Activated CD4-positive, alpha-beta T cell treated with anti-CD3 and anti-CD28 coated beads for 48 hours (primary cell): Measurements from ENCODE around the gene SFMBT1.
A peak's percentile ranks its signal among the peaks of the same experiment; 100 is the strongest.

Experiments
- DNase-seq: peaks from one replicate; pipeline ENCODE4 v3.0.0-alpha.2; 2020

Gene SFMBT1

DNA sequence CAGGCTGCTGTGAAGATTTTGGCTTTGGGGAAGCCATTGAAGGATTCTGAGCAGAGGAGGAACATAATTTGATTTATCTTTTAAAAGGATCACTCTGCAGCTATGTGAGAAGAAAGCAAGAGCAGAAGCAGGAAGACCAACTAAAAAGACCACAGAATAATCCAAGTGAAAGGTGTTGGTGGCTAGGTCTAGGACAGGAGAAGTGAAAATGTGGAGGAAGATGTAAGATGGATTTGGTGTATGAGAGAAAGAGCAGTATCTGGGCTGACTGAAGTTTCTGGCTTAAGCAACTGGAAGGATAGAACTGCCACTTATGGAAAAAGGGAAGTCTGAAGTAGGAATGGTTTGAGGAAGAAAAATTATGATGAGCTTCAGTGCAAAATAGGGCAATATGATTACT, 62.0 kb downstream of the SFMBT1 start:
- DNase-seq = no peak

DNA sequence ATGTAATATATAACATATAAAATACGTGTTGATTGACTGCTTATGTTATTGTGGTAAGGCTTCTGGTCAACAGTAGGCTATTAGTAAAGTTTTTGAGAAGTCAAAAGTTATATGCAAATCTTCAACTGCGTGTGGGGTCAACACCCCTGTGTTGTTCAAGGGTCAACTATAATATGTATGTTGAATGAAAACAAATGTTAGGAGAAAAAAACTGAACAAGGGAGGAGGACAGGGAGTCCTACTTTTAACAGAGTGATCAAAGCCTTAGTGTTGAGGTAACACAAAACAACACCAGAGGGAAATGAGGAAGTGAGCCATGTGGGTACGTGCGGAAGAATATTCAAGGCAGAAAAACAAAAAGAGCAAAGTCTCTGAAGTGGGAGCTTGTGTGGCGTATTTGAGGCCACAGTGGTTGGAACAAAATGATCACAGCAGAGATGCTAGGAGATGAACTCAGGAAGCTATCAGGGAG, 62.5 kb downstream of the SFMBT1 start:
- peak; percentile 71 for DNase-seq

DNA sequence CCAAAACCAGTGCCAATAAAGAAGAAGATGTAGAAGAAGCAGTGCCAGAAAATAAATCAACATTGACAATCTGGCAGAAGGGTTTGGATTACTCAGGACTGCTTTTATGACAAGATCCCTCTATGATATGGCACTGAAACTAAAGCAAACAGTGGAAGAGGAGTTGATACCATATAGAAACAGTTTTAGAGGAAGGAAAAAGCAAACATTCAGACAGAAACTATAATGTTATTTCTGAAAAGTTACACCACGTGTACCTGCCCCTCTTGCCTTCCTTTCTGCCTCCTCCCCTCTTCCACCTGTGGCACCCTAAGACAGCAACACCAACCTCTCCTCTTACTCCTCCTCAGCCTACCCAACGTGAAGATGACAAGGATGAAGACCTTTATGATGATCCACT, 63.0 kb downstream of the SFMBT1 start:
- DNase-seq = peak; percentile 15

DNA sequence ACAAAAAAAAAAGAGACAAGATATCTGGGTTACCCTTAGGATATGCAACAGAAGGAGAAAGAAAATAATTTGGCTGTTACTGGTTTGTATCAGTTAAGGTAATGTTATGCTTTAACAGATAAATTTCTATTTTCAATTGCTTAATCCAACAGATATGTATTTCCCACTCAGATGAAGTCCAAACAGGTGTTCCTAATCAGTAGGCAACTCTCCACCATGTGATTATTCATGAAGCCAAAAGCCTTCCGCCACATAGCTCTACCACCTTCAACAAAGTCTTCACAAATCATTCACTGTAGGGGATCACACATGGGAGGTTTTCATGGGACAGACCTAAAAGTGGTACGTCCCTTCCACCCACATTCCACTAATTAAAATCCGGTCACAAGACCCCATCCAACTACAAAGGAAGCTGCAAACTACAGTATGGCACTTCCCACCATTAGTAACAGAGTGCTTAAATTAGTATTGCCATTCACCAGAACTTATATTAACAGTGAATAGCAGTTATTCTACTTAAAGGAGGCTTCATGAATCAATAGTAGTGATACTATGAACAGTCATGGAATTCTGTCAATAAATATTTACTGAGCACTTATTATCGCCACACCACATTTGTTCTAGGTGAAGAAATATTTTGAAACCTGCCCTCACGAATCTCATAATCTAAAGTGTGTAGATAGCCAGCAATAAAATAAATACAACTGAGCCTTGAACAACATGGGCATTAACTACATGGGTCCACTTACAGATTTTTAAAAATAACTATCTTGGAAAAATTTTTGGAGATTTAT, 66.5 kb downstream of the SFMBT1 start:
- DNase-seq = no peak

DNA sequence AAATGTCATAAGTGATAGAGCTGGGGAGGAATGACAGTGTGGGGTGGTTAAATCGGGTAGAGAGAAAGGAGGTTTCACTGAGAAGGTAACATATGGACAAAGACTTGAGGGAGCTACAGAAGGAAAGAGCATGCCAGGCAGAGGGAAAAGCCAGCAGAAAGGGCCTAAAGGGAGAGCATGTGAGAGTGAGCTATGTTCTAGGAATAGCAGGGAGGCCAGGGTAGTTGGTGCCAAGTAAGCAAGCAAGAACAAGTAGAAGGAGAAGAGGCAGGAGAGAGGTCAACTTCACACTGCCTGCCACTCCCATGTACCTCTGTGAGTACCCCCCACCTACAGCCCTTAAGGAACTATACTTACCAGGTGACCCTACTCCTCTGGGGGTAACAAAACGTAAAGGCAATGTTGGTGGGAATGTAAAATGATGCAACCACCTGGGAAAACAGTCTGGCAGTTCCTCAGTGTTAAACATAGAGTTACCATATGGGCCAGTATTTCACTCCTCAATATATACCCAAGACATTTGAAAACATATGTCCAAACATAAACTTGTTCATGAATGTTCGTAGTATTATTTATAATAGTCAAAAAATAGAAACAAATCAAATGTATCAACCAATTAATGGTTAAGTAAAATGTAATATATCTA, 67.6 kb downstream of the SFMBT1 start:
- DNase-seq = no peak

DNA sequence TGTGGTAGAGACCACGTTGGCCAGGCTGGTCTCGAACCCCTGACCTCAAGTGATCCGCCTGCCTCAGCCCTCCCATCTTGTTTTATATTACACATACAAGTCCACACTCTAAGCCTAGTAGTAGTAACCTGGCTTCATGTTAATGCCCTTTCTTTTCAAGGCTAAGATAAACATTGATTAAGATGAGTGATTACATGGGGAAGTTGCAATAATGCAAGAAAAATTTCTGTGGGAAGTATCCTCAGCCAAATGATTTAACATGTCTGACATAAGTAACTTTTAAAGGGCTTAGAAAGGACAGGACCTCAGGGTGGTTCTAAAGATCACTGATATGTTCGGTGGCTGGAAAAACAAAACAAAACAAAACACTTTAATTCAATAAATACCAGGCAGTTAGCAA, 72.1 kb downstream of the SFMBT1 start:
- DNase-seq = no peak

DNA sequence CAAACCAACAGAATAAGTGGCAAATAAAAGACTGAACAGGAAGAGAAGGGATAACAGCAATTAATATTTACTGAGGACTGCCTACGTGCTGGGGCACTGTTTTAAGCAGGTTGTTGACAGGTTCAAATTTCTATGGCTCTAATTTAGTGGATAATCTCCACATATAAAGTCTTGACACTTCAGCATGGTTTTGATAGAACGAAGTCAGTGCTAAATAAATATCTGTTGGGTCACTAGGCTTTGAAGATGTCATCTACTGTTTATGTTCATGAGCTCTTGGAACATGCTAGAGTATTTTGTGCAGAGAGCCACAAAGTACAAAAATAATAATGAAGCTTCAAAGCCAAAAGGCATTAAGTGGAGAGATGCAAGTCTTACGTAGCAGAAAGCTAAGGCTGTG, 74.0 kb downstream of the SFMBT1 start:
- DNase-seq = no peak

DNA sequence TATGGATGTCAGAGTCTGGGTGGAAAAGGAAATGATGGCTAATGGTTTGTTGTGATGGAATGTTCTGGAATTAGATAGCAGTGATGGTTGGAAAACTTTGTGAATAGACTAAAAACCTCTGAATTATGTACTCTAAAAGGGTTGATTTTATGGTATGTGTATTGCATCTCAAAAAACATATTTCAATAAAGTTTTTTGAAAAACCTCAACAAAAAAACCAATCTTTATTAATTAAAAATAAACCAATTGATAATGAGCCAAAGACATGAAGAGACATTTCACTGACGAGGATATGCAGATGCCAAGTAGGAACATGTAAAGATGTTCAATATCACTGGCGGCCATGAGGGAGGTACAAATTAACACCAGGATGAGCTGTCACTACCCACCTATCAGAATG, 78.5 kb downstream of the SFMBT1 start:
- DNase-seq = no peak

DNA sequence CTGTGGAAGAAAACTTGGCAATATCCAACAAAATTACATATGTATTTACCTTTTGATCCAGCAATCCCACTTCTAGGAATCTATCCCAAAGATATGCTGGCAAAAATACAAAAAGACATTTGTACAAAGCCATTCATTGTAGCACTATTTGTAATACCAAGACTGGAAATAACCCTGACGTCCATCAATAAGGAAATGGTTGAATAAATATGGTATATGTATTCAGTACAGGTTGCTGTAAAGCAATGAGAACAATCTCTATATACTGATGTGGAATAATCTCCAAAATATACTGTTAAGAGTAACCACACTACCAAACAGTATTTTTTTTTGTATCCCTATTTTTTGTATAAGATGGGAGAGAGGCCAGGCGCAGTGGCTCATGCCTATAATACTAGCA, 83.7 kb downstream of the SFMBT1 start:
- no peak for DNase-seq

DNA sequence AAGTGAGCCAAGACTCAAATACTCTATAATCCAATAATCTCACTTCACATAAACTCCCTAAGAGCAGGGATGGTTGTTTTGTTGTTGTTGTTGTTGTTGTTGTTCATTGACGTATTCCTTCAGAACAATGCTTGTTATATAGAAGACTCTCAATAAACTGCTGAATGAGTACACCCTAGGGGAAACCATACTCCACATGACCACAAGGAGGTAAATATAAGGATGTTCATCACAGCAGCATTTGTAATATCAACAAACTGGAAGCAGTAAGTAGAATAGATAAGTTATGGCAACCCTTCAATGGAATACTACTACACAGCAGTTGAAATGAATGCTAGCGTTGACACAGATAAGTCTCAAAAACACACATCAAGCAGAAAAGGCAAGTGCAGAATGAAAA, 86.1 kb downstream of the SFMBT1 start:
- no peak for DNase-seq

DNA sequence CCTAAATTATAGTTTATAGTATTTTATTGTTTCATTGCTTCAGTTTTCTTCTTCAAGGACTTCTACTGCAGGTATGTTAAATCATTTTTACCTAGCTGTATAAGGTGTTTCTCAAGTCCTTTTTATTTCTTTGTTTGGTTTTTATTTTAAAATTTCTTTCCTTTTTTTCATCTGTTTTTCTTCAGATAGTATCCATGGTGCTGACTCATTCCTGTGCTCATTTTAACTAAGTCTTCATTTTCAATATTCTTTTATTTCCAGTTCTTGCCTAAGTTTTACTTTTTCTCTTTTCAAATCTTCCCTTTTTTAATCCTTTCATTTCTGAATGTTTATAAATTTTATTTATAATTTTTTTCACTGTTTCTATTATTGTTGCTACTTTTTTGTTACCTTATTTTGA, 106.3 kb downstream of the SFMBT1 start:
- DNase-seq = no peak

DNA sequence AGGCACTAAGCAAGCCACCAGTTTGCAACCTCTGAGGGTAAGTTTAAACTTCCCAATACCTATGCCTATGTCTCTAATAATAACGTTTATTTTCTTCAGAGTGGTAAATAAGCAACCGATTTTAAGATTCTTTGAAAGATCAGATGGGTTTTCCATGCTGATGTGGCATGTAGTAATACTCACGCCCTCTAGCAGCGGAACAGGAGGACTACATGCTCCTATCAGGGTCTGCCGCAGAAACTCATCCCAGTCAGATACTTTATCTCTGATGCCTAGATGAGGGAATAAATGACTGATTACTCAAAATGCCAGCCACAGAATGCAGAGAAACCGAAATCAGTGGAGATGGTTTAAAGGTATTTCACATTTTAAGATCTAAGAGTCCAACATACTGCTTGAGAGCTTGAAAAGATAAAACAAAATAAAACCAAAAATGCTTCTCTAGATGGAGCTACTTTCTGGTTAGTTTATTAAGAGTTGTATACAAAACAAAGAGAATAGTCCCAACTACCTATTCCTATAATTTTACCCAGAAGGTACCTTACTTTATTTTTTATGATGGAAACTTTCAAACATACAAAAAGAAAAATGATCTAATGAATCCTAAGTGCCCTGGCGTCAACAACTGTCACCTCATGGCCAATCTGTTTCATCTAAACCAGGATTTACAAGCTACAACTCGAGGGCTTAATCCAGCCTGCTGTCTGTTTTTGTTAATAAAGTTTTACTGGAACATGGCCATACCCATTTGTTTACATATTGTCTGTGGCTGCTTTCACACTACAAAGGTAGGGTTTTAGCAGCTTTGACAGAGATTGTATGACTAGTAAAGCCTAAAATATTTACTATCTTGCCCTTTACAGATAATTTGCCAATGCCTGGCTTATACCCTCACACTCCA, 111.0 kb downstream of the SFMBT1 start:
- peak; percentile 65 for DNase-seq

DNA sequence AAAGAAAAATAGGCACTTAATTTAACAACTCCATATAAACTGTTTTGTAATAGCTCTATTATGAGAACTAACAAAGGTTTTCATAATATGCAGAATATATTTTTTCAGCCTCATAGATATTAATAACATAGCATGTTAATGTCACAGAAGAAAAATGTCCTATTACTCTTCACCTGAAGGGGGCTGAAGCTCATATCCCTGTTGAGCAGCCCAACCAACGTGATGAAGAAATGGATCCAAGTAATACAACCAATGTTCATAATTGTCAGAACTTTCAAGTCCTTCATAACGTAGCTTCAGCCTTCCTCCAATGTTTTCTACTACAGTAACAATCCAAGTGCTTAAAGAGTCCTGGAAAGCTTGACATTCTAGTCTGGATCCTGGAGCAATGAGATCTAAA, 114.0 kb downstream of the SFMBT1 start:
- DNase-seq = no peak

DNA sequence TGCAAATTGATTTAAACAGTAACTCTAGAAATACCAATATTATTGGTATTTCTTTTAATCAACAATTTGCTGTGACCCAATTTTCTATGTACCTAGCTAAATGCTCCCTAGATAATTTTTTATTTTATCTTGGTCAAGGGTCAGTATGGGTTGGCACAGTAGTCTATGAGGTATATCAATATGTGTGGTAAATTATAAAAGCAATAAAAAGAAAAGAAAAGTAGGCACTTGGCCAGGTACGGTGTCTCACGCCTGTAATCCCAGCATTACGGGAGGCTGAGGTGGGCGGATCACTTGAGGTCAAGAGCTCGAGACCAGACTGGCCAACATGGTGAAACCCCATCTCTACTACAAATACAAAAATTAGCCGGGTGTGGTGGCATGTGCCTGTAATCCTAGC, 114.5 kb downstream of the SFMBT1 start:
- DNase-seq = no peak

DNA sequence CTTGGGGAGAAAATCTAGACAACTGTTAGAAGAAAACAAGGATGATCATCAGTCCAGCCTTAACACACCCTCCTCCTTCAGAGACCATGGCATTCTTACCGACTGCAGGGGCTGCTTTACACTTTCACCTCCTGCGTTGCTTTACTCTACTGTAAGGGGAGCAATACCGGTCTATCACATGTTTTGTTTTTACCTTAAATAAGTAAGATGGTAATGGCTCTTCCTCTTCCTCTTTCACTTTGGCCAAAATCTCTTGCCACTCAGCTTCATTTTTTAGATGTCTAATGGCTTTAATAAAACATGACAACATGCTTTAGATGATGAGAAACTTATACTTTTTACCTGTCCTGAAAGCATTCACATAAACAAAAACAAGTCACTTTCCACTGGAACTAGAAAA, 115.1 kb downstream of the SFMBT1 start:
- DNase-seq = no peak

DNA sequence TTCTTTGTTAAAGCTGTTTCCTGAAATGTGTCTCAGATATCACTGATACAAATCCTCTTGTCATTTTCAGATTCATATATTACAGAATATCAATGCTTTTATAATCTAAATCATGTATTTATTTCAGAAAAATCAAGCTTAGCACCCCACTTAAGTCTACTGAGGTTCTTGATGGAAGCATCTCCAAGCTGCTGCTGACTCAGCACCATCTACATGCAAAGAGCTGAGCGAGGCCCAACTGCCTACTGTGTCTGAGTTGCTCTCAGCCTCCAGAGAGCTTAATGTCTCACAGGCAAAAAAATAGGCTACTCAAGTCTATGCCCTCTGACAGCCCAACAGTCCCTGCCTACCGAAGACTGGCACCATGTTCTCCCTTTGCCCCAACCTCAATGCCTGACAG, 119.3 kb downstream of the SFMBT1 start:
- DNase-seq = no peak

DNA sequence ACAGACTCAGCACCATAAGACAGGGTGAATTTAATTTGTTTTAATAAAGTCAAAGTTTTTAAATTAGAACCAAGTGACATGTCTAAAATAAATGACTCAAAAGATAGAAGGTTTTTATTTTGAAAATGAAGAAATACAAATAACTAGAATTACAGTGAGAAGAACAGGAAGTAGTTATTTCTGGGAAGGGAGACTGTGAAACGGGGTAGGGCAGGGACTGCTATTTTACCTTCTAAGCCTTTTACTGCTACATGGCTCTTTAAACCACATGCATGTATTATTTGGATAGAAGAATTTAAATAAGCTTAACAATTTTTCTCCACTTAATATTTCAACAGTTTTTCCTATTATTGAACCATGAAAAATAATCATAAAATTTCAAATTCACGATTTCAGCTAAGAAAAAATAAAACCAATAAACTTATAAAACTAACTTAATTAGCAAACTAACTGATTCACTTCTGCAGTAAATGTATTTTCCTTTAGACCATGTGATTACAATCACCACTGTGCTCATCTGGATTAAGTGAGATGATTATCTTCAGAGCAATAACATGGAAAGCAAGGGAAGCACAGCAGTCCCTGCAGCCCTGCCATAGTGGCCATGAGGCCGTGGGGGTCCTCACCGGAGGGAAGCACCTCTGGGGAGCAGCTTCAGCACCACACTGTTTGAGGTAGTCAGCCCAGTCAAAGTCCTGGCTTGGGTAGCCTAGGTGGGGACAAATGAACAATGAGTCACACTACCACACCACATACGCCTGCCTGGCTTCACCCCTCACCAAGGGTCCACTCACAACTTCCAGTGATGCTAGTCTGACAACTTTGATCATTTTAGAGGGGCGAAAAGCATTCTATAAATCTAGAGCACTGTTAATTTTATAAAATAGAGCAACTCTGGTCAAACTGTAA, 120.2 kb downstream of the SFMBT1 start:
- DNase-seq = no peak

DNA sequence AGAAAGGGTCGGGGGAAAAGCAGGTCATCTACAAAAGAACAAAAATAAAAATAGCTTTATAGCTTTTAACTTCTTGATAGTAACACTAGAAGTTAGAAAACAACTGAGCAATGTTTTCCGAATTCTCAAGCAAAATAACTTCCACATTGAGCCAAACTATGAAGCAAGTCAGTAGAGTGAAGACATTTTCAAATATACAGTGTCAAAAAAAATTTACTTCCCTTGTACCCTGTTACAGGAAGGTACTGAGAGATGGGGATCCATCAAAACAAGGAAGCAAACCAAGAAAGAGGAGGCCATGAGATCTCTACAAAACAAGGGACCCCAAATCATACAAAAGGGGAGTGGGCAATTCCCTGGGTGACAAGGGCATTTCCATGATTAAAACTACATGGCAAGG, 121.9 kb downstream of the SFMBT1 start:
- no peak for DNase-seq

DNA sequence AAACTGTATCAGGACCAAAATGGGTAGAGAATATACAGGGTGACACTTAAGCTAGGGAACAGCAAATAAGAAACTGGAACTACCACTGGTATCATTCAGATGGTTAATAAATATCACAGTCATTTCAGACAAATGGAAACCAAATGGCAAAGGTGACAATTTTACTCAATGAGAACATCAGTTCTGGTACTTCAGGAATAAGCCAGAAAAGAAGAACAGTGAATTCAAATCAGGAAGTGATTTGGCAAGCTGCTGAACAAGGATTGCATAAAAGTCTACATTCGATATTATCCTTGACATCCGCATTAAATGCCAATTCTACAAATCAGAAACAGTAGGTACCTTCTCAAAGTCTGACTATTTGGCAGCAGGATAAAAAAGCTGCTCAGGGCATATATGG, 125.0 kb downstream of the SFMBT1 start:
- no peak for DNase-seq

DNA sequence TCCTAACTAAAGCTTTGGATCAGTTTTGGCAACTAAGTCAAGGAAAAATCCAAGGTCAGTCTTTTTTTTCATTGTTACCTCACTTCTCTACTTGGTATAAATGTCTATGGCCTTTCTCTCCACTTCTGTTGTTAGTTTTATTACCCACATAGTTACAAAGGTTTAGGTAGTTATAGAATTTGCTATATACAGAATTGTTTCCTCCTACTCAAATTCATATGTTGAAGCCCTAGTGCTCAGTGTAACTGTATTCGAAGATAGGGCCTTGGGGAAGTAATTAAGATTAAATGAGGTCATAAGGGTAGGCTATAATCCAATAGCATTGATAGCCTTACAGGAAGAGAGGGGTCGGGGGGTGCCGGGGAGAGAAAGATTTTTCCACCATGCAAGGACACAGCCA, 128.8 kb downstream of the SFMBT1 start:
- DNase-seq = no peak

DNA sequence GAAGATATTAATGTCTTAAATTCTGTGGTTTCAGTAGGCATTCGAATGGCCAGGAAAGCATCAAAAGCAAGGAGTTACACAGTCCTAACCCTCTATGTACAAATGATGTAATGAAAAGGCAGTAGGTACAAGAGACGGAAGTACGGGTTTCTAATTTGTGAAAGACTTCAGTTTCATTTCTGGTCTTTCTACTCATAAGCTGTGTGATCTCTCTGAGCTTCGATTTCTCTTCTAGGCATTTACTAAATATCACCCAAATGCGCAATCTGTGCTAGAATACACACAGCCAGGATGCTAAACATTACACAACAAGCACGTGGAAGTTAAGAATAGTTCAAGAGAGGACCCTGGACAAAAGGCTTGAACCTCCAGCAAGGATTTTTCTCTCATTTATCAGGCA, 130.6 kb downstream of the SFMBT1 start:
- DNase-seq = no peak

DNA sequence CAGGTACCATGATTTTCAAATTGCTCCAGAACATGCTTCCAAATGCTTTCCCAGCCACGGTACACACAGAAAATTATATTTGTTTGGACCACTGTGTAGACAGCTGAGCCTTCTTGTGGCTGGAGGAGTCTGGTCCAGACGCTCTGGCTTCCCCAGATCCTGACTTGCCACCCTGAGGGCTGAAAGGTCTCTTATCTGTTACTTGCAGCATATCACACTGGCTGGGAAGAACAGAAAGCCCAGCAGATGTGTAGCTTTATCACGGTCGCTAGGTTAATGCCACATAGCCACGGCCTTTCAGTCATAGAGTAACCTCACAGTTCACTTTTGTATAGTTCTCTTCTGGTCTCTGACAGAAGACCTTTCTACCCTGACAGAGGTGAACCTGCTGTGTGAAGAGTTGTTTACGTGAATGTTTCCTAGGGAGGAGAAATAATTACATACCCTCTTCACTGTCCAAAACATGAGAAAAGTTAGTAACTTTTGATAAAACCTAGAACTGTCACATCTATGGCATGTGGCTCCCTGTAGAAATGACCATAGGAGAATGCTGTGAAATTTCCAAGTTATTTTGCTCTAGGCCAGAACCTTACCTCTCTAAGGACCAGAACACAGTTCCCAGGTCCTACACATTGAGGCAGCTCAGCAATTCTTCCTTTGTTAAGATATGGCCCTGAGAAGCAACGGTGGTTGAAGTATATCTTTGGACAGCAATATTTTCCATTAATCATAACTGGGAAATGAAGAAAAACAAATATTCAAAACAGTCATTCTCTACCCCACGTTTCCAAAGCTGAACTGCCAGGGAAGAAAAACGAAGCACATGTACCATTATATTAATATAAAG, 132.8 kb downstream of the SFMBT1 start:
- DNase-seq = no peak
